IMR-90 (cell line): ENCODE measurements around the gene ST6GALNAC3. TPM values are rescaled to one million over a fixed set of nuclear protein-coding genes. Genes with fewer than 3 reads are reported as not detected.

Source experiments
- ATAC-seq: fragments of 200-7000 bp; cut with Tn5 transposase; 2 replicates; pipeline ENCODE4 v1.9.1; 2020; ENCODE audit warnings: low read depth, mild to moderate bottlenecking, moderate library complexity
- BruUV-seq: library from RNA; stranded (reverse); fragments of 400-500 nt; replicated peaks from 2 replicates; lab custom pipeline; 2021; lab: Mats Ljungman, UMichigan
- CTCF ChIA-PET: fragments of 300-600 bp; formaldehyde crosslinking; extraction: SDS; loops from one replicate; lab custom pipeline; 2021; ENCODE audit warnings: antibody characterized with exemption; lab: Yijun Ruan, JAX
- POLR2A ChIA-PET: fragments of 300-600 bp; sonication (Branson Sonifier 250); formaldehyde crosslinking; loops from one replicate; lab custom pipeline; 2022; ENCODE audit warnings: antibody characterized with exemption; ENCODE audit not compliant: unreplicated experiment; lab: Charles Lee
- DNase-seq: peaks from one replicate; pipeline ENCODE4 v3.0.0; 2013
- H2AFZ ChIP-seq: replicated peaks from 2 replicates; pipeline ENCODE3; 2013; ENCODE audit warnings: low read length, mild to moderate bottlenecking; ENCODE audit not compliant: poor library complexity
- H2AK5ac ChIP-seq: 2 replicates; pipeline ENCODE4 v1.6.1; 2013; ENCODE audit warnings: low read depth, low read length, inconsistent platforms
- H2AK9ac ChIP-seq: replicated peaks from 2 replicates; pipeline ENCODE3; 2013; ENCODE audit warnings: mild to moderate bottlenecking, low read depth, low read length, moderate library complexity; ENCODE audit not compliant: poor library complexity
- H2BK120ac ChIP-seq: 2 replicates; pipeline ENCODE4 v1.6.1; 2013; ENCODE audit warnings: low read depth, low read length, inconsistent platforms
- H2BK15ac ChIP-seq: 3 replicates; pipeline ENCODE4 v1.6.1; 2013; ENCODE audit warnings: low read depth, low read length, inconsistent platforms
- H2BK20ac ChIP-seq: 2 replicates; pipeline ENCODE4 v1.6.1; 2013; ENCODE audit warnings: low read depth, mild to moderate bottlenecking, inconsistent platforms, low read length, moderate library complexity
- H2BK5ac ChIP-seq: 2 replicates; pipeline ENCODE4 v1.6.1; 2013; ENCODE audit warnings: mild to moderate bottlenecking, low read depth, low read length, inconsistent platforms; ENCODE audit not compliant: poor library complexity, severe bottlenecking
- H3K14ac ChIP-seq: replicated peaks from 2 replicates; pipeline ENCODE4 v1.6.1; 2013; ENCODE audit warnings: low read depth, low read length, inconsistent platforms
- H3K18ac ChIP-seq: 2 replicates; pipeline ENCODE4 v1.6.1; 2013; ENCODE audit warnings: low read depth, low read length, control low read depth
- H3K23ac ChIP-seq: 2 replicates; pipeline ENCODE4 v1.6.1; 2013; ENCODE audit warnings: low read depth, low read length, inconsistent platforms
- H3K27ac ChIP-seq: 2 replicates; pipeline ENCODE4 v1.5.1; 2013; ENCODE audit warnings: mild to moderate bottlenecking, control low read depth, low read length; ENCODE audit not compliant: insufficient read depth
- H3K27me3 ChIP-seq: 2 replicates; pipeline ENCODE4 v1.6.1; 2013; ENCODE audit warnings: low read length; ENCODE audit not compliant: control insufficient read depth, insufficient read depth
- H3K36me3 ChIP-seq: 2 replicates; pipeline ENCODE4 v1.6.1; 2013; ENCODE audit warnings: low read length, mixed read lengths; ENCODE audit not compliant: control insufficient read depth, insufficient read depth
- H3K4ac ChIP-seq: 2 replicates; pipeline ENCODE4 v1.6.1; 2013; ENCODE audit warnings: low read depth, low read length, inconsistent platforms
- H3K4me1 ChIP-seq: 2 replicates; pipeline ENCODE4 v1.6.1; 2013; ENCODE audit warnings: low read length, mixed read lengths; ENCODE audit not compliant: control insufficient read depth, insufficient read depth
- H3K4me2 ChIP-seq: 2 replicates; pipeline ENCODE4 v1.6.1; 2013; ENCODE audit warnings: low read depth, mild to moderate bottlenecking, control low read depth, low read length, moderate library complexity
- H3K4me3 ChIP-seq: 2 replicates; pipeline ENCODE4 v1.5.1; 2013; ENCODE audit warnings: low read depth, mild to moderate bottlenecking, control low read depth, low read length, moderate library complexity; ENCODE audit not compliant: insufficient read depth
- H3K56ac ChIP-seq: 2 replicates; pipeline ENCODE4 v1.6.1; 2013; ENCODE audit warnings: low read length, inconsistent platforms; ENCODE audit not compliant: insufficient read depth; ENCODE audit errors: extremely low read depth
- H3K79me1 ChIP-seq, 2 experiments: 2 replicates each; pipeline ENCODE4 v1.6.1; 2013; ENCODE audit warnings: low read length in 2 of 2, inconsistent platforms in 1 of 2, low read depth in 1 of 2
- H3K9ac ChIP-seq: 2 replicates; pipeline ENCODE4 v1.6.1; 2013; ENCODE audit warnings: low read depth, low read length, control low read depth
- H3K9me1 ChIP-seq: 2 replicates; pipeline ENCODE4 v1.6.1; 2013; ENCODE audit warnings: low read length, inconsistent platforms; ENCODE audit not compliant: insufficient read depth
- H3K9me3 ChIP-seq: 2 replicates; pipeline ENCODE4 v1.6.1; 2013; ENCODE audit warnings: low read length; ENCODE audit not compliant: control insufficient read depth, insufficient read depth
- H4K20me1 ChIP-seq: 2 replicates; pipeline ENCODE4 v1.6.1; 2013; ENCODE audit warnings: low read length, inconsistent platforms; ENCODE audit not compliant: insufficient read depth
- H4K5ac ChIP-seq: 2 replicates; pipeline ENCODE4 v1.6.1; 2013; ENCODE audit warnings: mild to moderate bottlenecking, low read depth, low read length, control low read depth
- H4K8ac ChIP-seq, 2 experiments: 2 replicates each; pipeline ENCODE4 v1.6.1; 2013; ENCODE audit warnings: low read depth in 2 of 2, low read length in 2 of 2, control low read depth in 1 of 2, inconsistent platforms in 1 of 2
- H4K91ac ChIP-seq: 2 replicates; pipeline ENCODE4 v1.6.1; 2013; ENCODE audit warnings: low read depth, low read length, inconsistent platforms; ENCODE audit not compliant: insufficient read depth
- CEBPB ChIP-seq: IDR thresholded peaks from 2 replicates; pipeline ENCODE4 v1.6.1; 2012; ENCODE audit warnings: low read depth, low read length, improper control_type of control experiment
- NFE2L2 ChIP-seq: fragments of 150-350 bp; IDR thresholded peaks from 2 replicates; pipeline ENCODE4 v1.6.1; 2016; ENCODE audit warnings: low read depth, mild to moderate bottlenecking, low read length
- RAD21 ChIP-seq: IDR thresholded peaks from 2 replicates; pipeline ENCODE4 v1.6.1; 2012; ENCODE audit warnings: low read length, improper control_type of control experiment
- RCOR1 ChIP-seq: IDR thresholded peaks from 2 replicates; pipeline ENCODE4 v1.6.1; 2012; ENCODE audit warnings: mild to moderate bottlenecking, low read length, improper control_type of control experiment; ENCODE audit not compliant: insufficient replicate concordance
- RFX5 ChIP-seq: IDR thresholded peaks from 2 replicates; pipeline ENCODE4 v1.8.0; 2012; ENCODE audit warnings: low read depth, mild to moderate bottlenecking, low read length, moderate library complexity
- WGBS, 2 experiments: methylation state at CpG; one replicate each; pipeline versions ENCODE4 v1.1.5 to v1.1.7; 2013; ENCODE audit warnings: missing lambda C conversion rate in 2 of 2; ENCODE audit not compliant: insufficient read length in 1 of 2; ENCODE audit errors: extremely low coverage in 2 of 2; 5-methylcytosine and 5-hydroxymethylcytosine counted together
- dilution Hi-C: fragments of 300-500 bp; cut with HindIII; formaldehyde crosslinking; loops from one replicate; pipeline ENCODE4 v1.14.3; 2018; ENCODE audit warnings: low sequenced_read_pairs; ENCODE audit not compliant: unreplicated experiment
- in situ Hi-C: fragments of 300-500 bp; cut with MboI; formaldehyde crosslinking; loops from 3 replicates; pipeline ENCODE4 v1.14.3; 2019; ENCODE audit warnings: low sequenced_read_pairs, inconsistent platforms, mixed read lengths
- intact Hi-C: fragments of 100-400 bp; cut with micrococcal nuclease; formaldehyde crosslinking; loops from 2 replicates; pipeline ENCODE4 v1.10.0; 2022
- polyA plus RNA-seq, 3 experiments: library from polyadenylated mRNA; depleted of rRNA; stranded (reverse); fragments of >200 nt; gene quantifications; 2 replicates each; pipeline ENCODE4 v1.2.3, GENCODE V29; 2012; ENCODE audit warnings: low replicate concordance in 1 of 3
- total RNA-seq: library from RNA; depleted of rRNA; stranded (reverse); fragments of >200 nt; gene quantifications from 2 replicates; pipeline ENCODE4 v1.2.3, GENCODE V29; 2012

Gene ST6GALNAC3
- total and polyA plus RNA-seq, 2 of the 4 experiments (the other 2 are of a cell fraction) = 0.65 to 1.3 TPM

DNA sequence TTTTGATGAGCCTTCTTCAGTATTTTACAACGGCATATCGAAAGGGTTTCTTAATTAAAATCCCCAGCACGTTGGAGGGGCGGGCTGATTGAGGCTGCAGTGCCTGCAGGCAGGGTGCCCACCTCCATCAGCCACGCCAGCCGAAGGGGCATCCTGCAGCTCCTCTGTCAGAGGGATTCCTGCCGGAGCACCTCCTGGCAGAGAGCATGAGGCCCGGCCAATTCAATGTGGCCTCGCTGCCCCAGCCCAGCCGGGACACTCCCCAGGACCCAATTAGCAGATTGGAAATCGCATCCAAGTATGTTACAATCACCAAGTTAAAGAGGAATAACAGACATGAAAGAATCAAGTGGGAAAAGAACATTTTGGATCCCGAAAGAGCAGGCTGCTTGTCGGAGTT is 216.6 kb downstream of the ST6GALNAC3 start:
- 70% methylated on average over 2 of the region's 13 CpGs; no CpG with 5 or more reads in 1 of the 2 experiments for WGBS, 2 experiments
- POLR2A ChIA-PET = no interaction called here
- no TSS peak for BruUV-seq
- no peak overlapping the region for H3K9ac ChIP-seq
- H3K36me3 ChIP-seq = no peaks in the 10 kb centered on the region
- no peak for ATAC-seq
- no peak overlapping the region for H3K27ac ChIP-seq
- no peak overlapping the region for H2AK9ac ChIP-seq
- no peak overlapping the region for H4K8ac ChIP-seq
- no peak overlapping the region for H2BK15ac ChIP-seq
- TF ChIP-seq RAD21 = no peak
- TF ChIP-seq RFX5 = no peak
- no peak for TF ChIP-seq RCOR1
- TF ChIP-seq CEBPB = no peak
- no peak for TF ChIP-seq NFE2L2
- CTCF ChIA-PET = no interaction called here
- H2BK20ac ChIP-seq = no peak overlapping the region
- no peaks in the 10 kb centered on the region for H3K27me3 ChIP-seq
- no peak overlapping the region for H2BK5ac ChIP-seq
- no peak overlapping the region for H3K18ac ChIP-seq
- H3K79me1 ChIP-seq = no peaks in the 10 kb centered on the region
- in situ Hi-C loops (no loop called here), intact Hi-C loops (no loop called here), dilution Hi-C loops (no loop called here)
- H3K4ac ChIP-seq = no peak overlapping the region
- H4K5ac ChIP-seq = no peak overlapping the region
- H3K4me1 ChIP-seq = no peaks in the 10 kb centered on the region
- H2BK120ac ChIP-seq = no peak overlapping the region
- H2AK5ac ChIP-seq = no peak overlapping the region
- no peak overlapping the region for H3K4me3 ChIP-seq
- H3K23ac ChIP-seq = no peak overlapping the region
- no peak for DNase-seq
- H2AFZ ChIP-seq = no peak overlapping the region
- no peaks in the 10 kb centered on the region for H4K20me1 ChIP-seq
- H3K14ac ChIP-seq = no peak overlapping the region
- H4K91ac ChIP-seq = no peak overlapping the region
- no peaks in the 10 kb centered on the region for H3K9me1 ChIP-seq
- H3K9me3 ChIP-seq = no peaks in the 10 kb centered on the region
- H3K4me2 ChIP-seq = no peak overlapping the region
- H3K56ac ChIP-seq = no peak overlapping the region
